H1 (cell line): ENCODE measurements around the gene CFD. TPM values are rescaled to one million over a fixed set of nuclear protein-coding genes. Genes with fewer than 3 reads are reported as not detected.

Source experiments
- CTCF ChIA-PET: fragments of 300-600 bp; sonication (Branson Sonifier 250); formaldehyde crosslinking; loops from one replicate; lab custom pipeline; 2021; ENCODE audit not compliant: partially characterized antibody; lab: Charles Lee
- POLR2A ChIA-PET: fragments of 300-600 bp; sonication (Branson Sonifier 250); formaldehyde crosslinking; loops from one replicate; lab custom pipeline; 2021; ENCODE audit warnings: inconsistent platforms; ENCODE audit not compliant: partially characterized antibody; lab: Charles Lee
- DNase-seq, 2 experiments: peaks; one replicate each; pipeline versions ENCODE4 v3.0.0 to v3.0.0-alpha.2; 2010 to 2022; ENCODE audit warnings: low spot score in 2 of 2, low read depth in 1 of 2, mixed read lengths in 1 of 2
- FAIRE-seq: peaks from 2 replicates; lab custom pipeline; 2011; peaks lifted over from hg19 to GRCh38; lab: Jason Lieb, UNC
- H2AFZ ChIP-seq: 2 replicates; pipeline ENCODE4 v1.8.1; 2012; ENCODE audit warnings: low read length, inconsistent platforms
- H2AK5ac ChIP-seq: 2 replicates; pipeline ENCODE4 v1.6.1; 2013; ENCODE audit warnings: low read depth, low read length
- H2BK120ac ChIP-seq: replicated peaks from 2 replicates; pipeline ENCODE3; 2013; ENCODE audit warnings: low read depth, low read length, inconsistent platforms
- H2BK12ac ChIP-seq: 2 replicates; pipeline ENCODE4 v1.6.1; 2013; ENCODE audit warnings: low read depth, low read length
- H2BK15ac ChIP-seq: 2 replicates; pipeline ENCODE4 v1.6.1; 2013; ENCODE audit warnings: low read length
- H2BK20ac ChIP-seq: 2 replicates; pipeline ENCODE4 v1.6.1; 2013; ENCODE audit warnings: low read length
- H2BK5ac ChIP-seq: 2 replicates; pipeline ENCODE4 v1.6.1; 2013; ENCODE audit warnings: low read depth, low read length
- H3K14ac ChIP-seq: 2 replicates; pipeline ENCODE4 v1.6.1; 2013; ENCODE audit warnings: inconsistent platforms; ENCODE audit not compliant: insufficient read length
- H3K18ac ChIP-seq: 2 replicates; pipeline ENCODE4 v1.6.1; 2013; ENCODE audit warnings: low read length; ENCODE audit errors: extremely low read depth
- H3K23ac ChIP-seq: 2 replicates; pipeline ENCODE4 v1.6.1; 2013; ENCODE audit warnings: inconsistent platforms; ENCODE audit not compliant: insufficient read length
- H3K23me2 ChIP-seq: 2 replicates; pipeline ENCODE4 v1.6.1; 2013; ENCODE audit warnings: low read depth, low read length
- H3K27ac ChIP-seq: 2 replicates; pipeline ENCODE4 v1.6.1; 2011; ENCODE audit warnings: low read depth, low read length, inconsistent platforms
- H3K27me3 ChIP-seq, 4 experiments: replicated peaks in 1 of 4; 1 replicate in 1 of 4; 2 replicates in 3 of 4; pipeline versions ENCODE4 v1.6.1 to v1.8.1; 2011 to 2013; ENCODE audit warnings: low read length in 3 of 4, mild to moderate bottlenecking in 3 of 4, inconsistent platforms in 2 of 4, mixed read lengths in 2 of 4, moderate library complexity in 1 of 4; ENCODE audit not compliant: control insufficient read depth in 3 of 4, insufficient read depth in 3 of 4; ENCODE audit errors: extremely low read depth in 1 of 4
- H3K36me3 ChIP-seq, 4 experiments: 2 replicates each; pipeline versions ENCODE4 v1.6.1 to v1.8.1; 2011 to 2013; ENCODE audit warnings: mild to moderate bottlenecking in 4 of 4, low read length in 3 of 4, moderate library complexity in 2 of 4, control low read depth in 1 of 4, inconsistent platforms in 1 of 4; ENCODE audit not compliant: insufficient read depth in 4 of 4, control insufficient read depth in 2 of 4
- H3K4ac ChIP-seq: replicated peaks from 2 replicates; pipeline ENCODE3; 2013; ENCODE audit warnings: low read length, low read depth, mixed read lengths, inconsistent platforms; ENCODE audit not compliant: insufficient read length
- H3K4me1 ChIP-seq, 4 experiments: replicated peaks in 1 of 4; 1 replicate in 1 of 4; 2 replicates in 3 of 4; pipeline versions ENCODE4 v1.6.1 to v1.8.1; 2011 to 2013; ENCODE audit warnings: low read length in 3 of 4, inconsistent platforms in 2 of 4, mixed read lengths in 1 of 4; ENCODE audit not compliant: insufficient read depth in 4 of 4, control insufficient read depth in 3 of 4
- H3K4me2 ChIP-seq, 2 experiments: 2 replicates each; pipeline versions ENCODE4 v1.6.1 to v1.8.1; 2011 to 2013; ENCODE audit warnings: low read depth in 2 of 2, low read length in 2 of 2, control low read depth in 1 of 2, inconsistent platforms in 1 of 2, mild to moderate bottlenecking in 1 of 2; ENCODE audit not compliant: insufficient read depth in 1 of 2
- H3K4me3 ChIP-seq, 4 experiments: fragments of 200-600, 300-600 bp in 1 of 4; sonication (generic), shearing (Covaris generic), sonication (Bioruptor Twin) in 1 of 4; 2 replicates each; pipeline versions ENCODE4 v1.5.1 to v1.8.1; 2011 to 2016; ENCODE audit warnings: low read length in 4 of 4, low read depth in 3 of 4, control low read depth in 2 of 4, inconsistent platforms in 2 of 4, mild to moderate bottlenecking in 2 of 4, mixed read lengths in 1 of 4, moderate library complexity in 1 of 4; ENCODE audit not compliant: insufficient read depth in 2 of 4; ENCODE audit errors: extremely low read depth in 1 of 4
- H3K56ac ChIP-seq: replicated peaks from 2 replicates; pipeline ENCODE3; 2013; ENCODE audit warnings: low read depth, mild to moderate bottlenecking, mixed read lengths, low read length, inconsistent platforms; ENCODE audit not compliant: insufficient read length
- H3K79me1 ChIP-seq: 2 replicates; pipeline ENCODE4 v1.6.1; 2013; ENCODE audit warnings: low read depth, low read length, control low read depth
- H3K79me2 ChIP-seq, 2 experiments: 2 replicates each; pipeline versions ENCODE4 v1.6.1 to v1.8.1; 2012 to 2013; ENCODE audit warnings: low read length in 2 of 2, mild to moderate bottlenecking in 2 of 2, inconsistent platforms in 1 of 2; ENCODE audit not compliant: insufficient read depth in 2 of 2, control insufficient read depth in 1 of 2
- H3K9ac ChIP-seq, 4 experiments: replicated peaks in 1 of 4; 1 replicate in 1 of 4; 2 replicates in 3 of 4; pipeline versions ENCODE4 v1.6.1 to v1.8.1; 2011 to 2013; ENCODE audit warnings: low read depth in 3 of 4, low read length in 3 of 4, control low read depth in 2 of 4, mild to moderate bottlenecking in 2 of 4, moderate library complexity in 2 of 4, inconsistent platforms in 1 of 4; ENCODE audit errors: extremely low read depth in 1 of 4
- H3K9me3 ChIP-seq, 2 experiments: 2 replicates each; pipeline versions ENCODE4 v1.6.1 to v1.8.1; 2012 to 2013; ENCODE audit warnings: mild to moderate bottlenecking in 2 of 2, moderate library complexity in 2 of 2, control low read depth in 1 of 2, inconsistent platforms in 1 of 2, low read depth in 1 of 2, low read length in 1 of 2, mixed read lengths in 1 of 2; ENCODE audit not compliant: insufficient read depth in 2 of 2
- H4K20me1 ChIP-seq, 2 experiments: replicated peaks in 1 of 2; 2 replicates each; pipeline versions ENCODE3 to v1.8.1; 2011 to 2013; ENCODE audit warnings: inconsistent platforms in 2 of 2, low read length in 2 of 2, mild to moderate bottlenecking in 1 of 2; ENCODE audit not compliant: insufficient read depth in 2 of 2, control insufficient read depth in 1 of 2
- H4K5ac ChIP-seq: 2 replicates; pipeline ENCODE4 v1.6.1; 2013; ENCODE audit warnings: low read length, low read depth, mixed read lengths, inconsistent platforms; ENCODE audit not compliant: insufficient read length
- H4K8ac ChIP-seq: 2 replicates; pipeline ENCODE4 v1.8.0; 2013; ENCODE audit warnings: mild to moderate bottlenecking, moderate library complexity, low read length, inconsistent platforms; ENCODE audit not compliant: insufficient read depth; ENCODE audit errors: extremely low read depth
- H4K91ac ChIP-seq: replicated peaks from 2 replicates; pipeline ENCODE3; 2013; ENCODE audit warnings: low read length, mixed read lengths, inconsistent platforms; ENCODE audit not compliant: insufficient read length
- BACH1 ChIP-seq: IDR thresholded peaks from 2 replicates; pipeline ENCODE4 v1.6.1; 2012; ENCODE audit warnings: low read length, improper control_type of control experiment
- BCL11A ChIP-seq, 2 experiments: IDR thresholded peaks; one replicate each; pipeline ENCODE4 v1.6.1; 2011; ENCODE audit warnings: low read depth in 2 of 2, low read length in 2 of 2, mild to moderate bottlenecking in 2 of 2
- CTBP2 ChIP-seq: IDR thresholded peaks from 2 replicates; pipeline ENCODE4 v1.7.0; 2011; ENCODE audit warnings: borderline replicate concordance, mild to moderate bottlenecking, moderate library complexity, mixed read lengths, low read length; ENCODE audit not compliant: insufficient read depth, insufficient read length
- EZH2 ChIP-seq: fragments of 200-600 bp; sonication (generic); IDR thresholded peaks from 2 replicates; pipeline ENCODE4 v1.7.1; 2012; ENCODE audit warnings: low read depth, mild to moderate bottlenecking, moderate library complexity, low read length, inconsistent platforms; ENCODE audit not compliant: severe bottlenecking
- JUND ChIP-seq: IDR thresholded peaks from 2 replicates; pipeline ENCODE4 v1.6.1; 2011; ENCODE audit warnings: mild to moderate bottlenecking, improper control_type of control experiment, low read length
- NANOG ChIP-seq: IDR thresholded peaks from 2 replicates; pipeline ENCODE4 v1.6.1; 2011; ENCODE audit warnings: low read length, low read depth, mild to moderate bottlenecking, inconsistent platforms; ENCODE audit not compliant: insufficient read depth, poor library complexity, severe bottlenecking
- POLR2A ChIP-seq, 2 experiments: IDR thresholded peaks; 1 replicate in 1 of 2; 2 replicates in 1 of 2; pipeline ENCODE4 v1.6.1; 2011; ENCODE audit warnings: low read depth in 2 of 2, low read length in 2 of 2, mild to moderate bottlenecking in 2 of 2; ENCODE audit errors: control extremely low read depth in 1 of 2
- SAP30 ChIP-seq: fragments of 300-600 bp; sonication (generic); IDR thresholded peaks from 2 replicates; pipeline ENCODE4 v1.7.1; 2012; ENCODE audit warnings: low read length, moderate library complexity, mild to moderate bottlenecking, inconsistent platforms; ENCODE audit not compliant: insufficient read depth, insufficient replicate concordance
- SIX5 ChIP-seq: IDR thresholded peaks from 2 replicates; pipeline ENCODE4 v1.6.1; 2011; ENCODE audit warnings: mild to moderate bottlenecking, low read depth, low read length
- SRF ChIP-seq: IDR thresholded peaks from 2 replicates; pipeline ENCODE4 v1.6.1; 2011; ENCODE audit warnings: mild to moderate bottlenecking, low read depth, low read length, moderate library complexity
- TCF12 ChIP-seq: IDR thresholded peaks from 2 replicates; pipeline ENCODE4 v1.6.1; 2011; ENCODE audit warnings: low read depth, mild to moderate bottlenecking, low read length
- TEAD4 ChIP-seq: IDR thresholded peaks from 2 replicates; pipeline ENCODE4 v1.6.1; 2012; ENCODE audit warnings: low read depth, low read length, inconsistent platforms, mixed read lengths
- WGBS, 2 experiments: shearing (Covaris generic) in 1 of 2; methylation state at CpG; one replicate each; pipeline versions ENCODE4 v1.1.6 to v1.1.7; 2013 to 2015; ENCODE audit warnings: low lambda C conversion rate in 2 of 2, mixed read lengths in 2 of 2, inconsistent platforms in 1 of 2, low coverage in 1 of 2, missing lambda C conversion rate in 1 of 2; ENCODE audit not compliant: insufficient replicate concordance in 2 of 2, insufficient coverage in 1 of 2, insufficient read length in 1 of 2; ENCODE audit errors: extremely low coverage in 1 of 2, missing lambda C conversion rate in 1 of 2; 5-methylcytosine and 5-hydroxymethylcytosine counted together
- polyA plus RNA-seq, 7 experiments: library from polyadenylated mRNA; depleted of rRNA in 3 of 7; stranded (reverse) in 5 of 7; unstranded in 2 of 7; fragments of >200 nt in 5 of 7; fragments of 200-250 nt in 2 of 7; gene quantifications; 1 replicate in 5 of 7; 2 replicates in 1 of 7; 4 replicates in 1 of 7; pipeline versions ENCODE4 v1.2.1 to v1.2.3, GENCODE V29; 2011 to 2013; ENCODE audit warnings: missing spikeins in 2 of 7, mixed read lengths in 2 of 7
- total RNA-seq: library from RNA; stranded (reverse); fragmentation: NEBNext Ultra II Directional; extraction: Animal tissue kit (Norgen Biotek cat#: 25700); gene quantifications from 2 replicates; pipeline ENCODE4 v1.2.1, GENCODE V29; 2021

Gene CFD
- total and polyA plus RNA-seq, 2 of the 8 experiments (the other 6 are each of a cell fraction or from before 2014, with no cell fraction given), result 1.7 to 2.8 TPM

DNA sequence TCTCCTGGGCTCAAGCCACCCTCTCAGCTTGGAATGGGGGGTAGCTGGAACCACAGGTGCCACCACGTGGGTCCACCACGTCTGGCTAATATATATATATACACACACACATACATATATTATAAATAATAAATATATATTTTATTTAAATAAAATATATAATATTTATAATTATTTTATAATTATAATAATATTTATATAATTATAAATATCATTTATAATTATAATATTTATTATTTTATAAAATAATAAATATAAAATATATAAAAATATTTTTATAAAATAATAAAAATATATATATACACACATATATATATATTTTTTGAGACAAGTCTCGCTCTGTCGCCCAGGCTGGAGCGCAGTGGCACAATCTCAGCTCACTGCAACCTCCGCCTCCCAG, 4.9 kb upstream of the CFD start:
- H4K91ac ChIP-seq, result no peak overlapping the region
- H2BK15ac ChIP-seq, result no peak overlapping the region
- H2BK20ac ChIP-seq, result no peak overlapping the region
- no peak overlapping the region for H3K4ac ChIP-seq
- no peak overlapping the region for H3K18ac ChIP-seq
- TF ChIP-seq JUND (no peak), SIX5 (no peak), TEAD4 (no peak), NANOG (no peak), BCL11A (IDR thresholded peaks at IDR 0.05; ENCODE audit: low read depth in 2 of 2, low read length in 2 of 2) (no peak), TCF12 (no peak), SAP30 (no peak), BACH1 (no peak), CTBP2 (no peak), EZH2 (no peak), SRF (no peak), POLR2A (IDR thresholded peaks at IDR 0.05; ENCODE audit: control extremely low read depth in 1 of 2, low read depth in 2 of 2, low read length in 2 of 2) (no peak)
- H3K4me3 ChIP-seq, result no peak overlapping the region
- CTCF ChIA-PET, result interaction anchor here (0.6 to 3.1 kb wide), 7 partner anchors 9 to 121 kb away, joined by 3 to 18 read pairs (median 5); no protein-coding TSS in a partner anchor
- H3K79me2 ChIP-seq, result no peaks in the 10 kb centered on the region
- H3K4me1 ChIP-seq, result no peaks in the 10 kb centered on the region
- no peak overlapping the region for H2AK5ac ChIP-seq
- no peak overlapping the region for H2AFZ ChIP-seq
- H4K8ac ChIP-seq, result no peak overlapping the region; the same call in 1 of the 2 replicates
- WGBS, 2 experiments, result 84% methylated on average over 6 of the region's 6 CpGs; no CpG with 5 or more reads in 1 of the 2 experiments
- no peak overlapping the region for H4K5ac ChIP-seq
- H3K27ac ChIP-seq, result no peak overlapping the region
- H2BK120ac ChIP-seq, result no peak overlapping the region
- H3K23ac ChIP-seq, result no peak overlapping the region
- POLR2A ChIA-PET, result interaction anchor here (0.9 kb wide), 1 partner anchor 41 kb away, joined by 4 read pairs; no protein-coding TSS in a partner anchor
- FAIRE-seq (no peak), DNase-seq (no peak)
- no peak overlapping the region for H3K56ac ChIP-seq
- no peaks in the 10 kb centered on the region for H3K36me3 ChIP-seq
- H3K27me3 ChIP-seq, result peaks cover 0 to 8% (median under 1%) of the 10 kb centered on the region in 4 experiments; a peak in 3 of 7 replicates
- no peak overlapping the region for H2BK12ac ChIP-seq
- peaks cover 0 to 3% of the 10 kb centered on the region in 2 experiments for H4K20me1 ChIP-seq
- H3K79me1 ChIP-seq, result no peaks in the 10 kb centered on the region
- H2BK5ac ChIP-seq, result no peak overlapping the region
- no peaks in the 10 kb centered on the region for H3K23me2 ChIP-seq
- H3K9ac ChIP-seq, result no peak overlapping the region
- H3K14ac ChIP-seq, result no peak overlapping the region
- no peaks in the 10 kb centered on the region for H3K9me3 ChIP-seq
- no peak overlapping the region for H3K4me2 ChIP-seq
